KMS-11 (cell line): Measurements from ENCODE around the gene MAML2.
"Not testable (repeated sequence)": the region's sequence is repeated elsewhere in the genome, so short reads cannot be mapped to it uniquely, and the experiment has no call there.

Experiments used
- H2AFZ ChIP-seq: fragments of 200-600 bp; sonication (generic); 2 replicates; pipeline ENCODE4 v1.6.1; 2016; ENCODE audit warnings: antibody characterized with exemption, mixed run types, low read depth
- H3K27ac ChIP-seq: fragments of 200-600 bp; sonication (generic); 2 replicates; pipeline ENCODE4 v1.6.1; 2016; ENCODE audit warnings: mild to moderate bottlenecking, mixed run types
- H3K27me3 ChIP-seq: fragments of 200-600 bp; sonication (generic); 2 replicates; pipeline ENCODE4 v1.6.1; 2017; ENCODE audit warnings: mild to moderate bottlenecking, low read depth, mixed run types, moderate library complexity; ENCODE audit not compliant: insufficient read depth
- H3K36me3 ChIP-seq: fragments of 200-600 bp; sonication (generic); 2 replicates; pipeline ENCODE4 v1.6.1; 2017; ENCODE audit warnings: mild to moderate bottlenecking, mixed run types; ENCODE audit not compliant: insufficient read depth
- H3K4me1 ChIP-seq: fragments of 200-600 bp; sonication (generic); 2 replicates; pipeline ENCODE4 v1.6.1; 2016; ENCODE audit warnings: mild to moderate bottlenecking, low read depth, mixed run types; ENCODE audit not compliant: poor library complexity, severe bottlenecking
- H3K4me2 ChIP-seq: fragments of 200-600 bp; sonication (generic); 2 replicates; pipeline ENCODE4 v1.7.0; 2016; ENCODE audit warnings: mild to moderate bottlenecking, mixed run types
- H3K4me3 ChIP-seq: fragments of 200-600 bp; sonication (generic); IDR thresholded peaks from 2 replicates; pipeline ENCODE4 v1.6.1; 2017; ENCODE audit warnings: low read depth, low read length, mixed read lengths; ENCODE audit not compliant: insufficient read depth
- H3K79me2 ChIP-seq: fragments of 200-600 bp; sonication (generic); 2 replicates; pipeline ENCODE4 v1.6.1; 2016; ENCODE audit warnings: low read depth, mixed run types; ENCODE audit not compliant: insufficient read depth
- H3K9ac ChIP-seq: fragments of 200-600 bp; sonication (generic); 2 replicates; pipeline ENCODE4 v1.6.1; 2016; ENCODE audit warnings: mild to moderate bottlenecking, mixed run types
- H4K20me1 ChIP-seq: fragments of 200-600 bp; sonication (generic); 2 replicates; pipeline ENCODE4 v1.6.1; 2016; ENCODE audit warnings: mild to moderate bottlenecking, mixed run types; ENCODE audit not compliant: insufficient read depth
- TF ChIP-seq, protein P1 (sequence below): fragments of 200-600 bp; sonication (generic); conservative IDR thresholded peaks from 2 replicates; pipeline ENCODE4 v1.6.1; 2017; ENCODE audit warnings: low read depth, mild to moderate bottlenecking, antibody characterized with exemption, low read length, moderate library complexity, mixed read lengths

MAML2 gene

DNA sequence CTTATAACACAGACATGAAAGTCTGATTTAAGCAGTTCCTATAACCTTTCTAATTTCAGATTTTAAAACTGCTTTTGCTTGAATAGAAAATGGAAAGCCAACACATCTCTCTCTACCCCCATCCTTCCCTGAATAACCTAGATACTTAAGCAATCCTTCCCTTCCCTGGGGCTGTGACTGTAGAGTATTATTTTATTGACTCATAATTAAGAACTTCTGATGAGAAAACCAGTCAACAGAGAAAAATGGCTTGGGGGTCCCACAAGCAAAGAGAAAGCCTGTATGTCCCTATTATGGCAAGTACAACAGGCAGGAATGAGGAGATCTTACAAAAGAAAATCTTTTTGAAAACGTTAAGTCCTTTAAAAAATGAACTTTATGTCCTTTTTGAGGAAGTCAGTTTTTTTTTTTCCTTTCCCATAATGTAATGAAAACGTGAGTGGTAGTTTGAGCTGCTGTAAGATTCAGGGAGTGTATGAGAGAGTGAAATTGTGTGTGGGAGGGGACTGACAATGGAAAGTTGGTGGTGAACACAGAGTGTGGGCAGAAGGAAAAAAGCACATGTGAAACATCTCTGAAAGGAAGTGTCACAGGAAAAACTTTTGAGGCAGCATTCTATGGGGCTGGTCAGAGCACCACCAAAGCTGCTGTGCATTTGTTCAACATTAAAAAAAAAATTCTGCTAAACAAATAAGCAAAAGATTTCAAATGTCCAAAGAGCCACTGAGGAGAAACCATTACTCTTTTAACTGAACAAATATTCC, 154.6 kb downstream of the MAML2 start:
- Histone ChIP-seq H4K20me1 (no peaks in the 10 kb centered on the region), H3K4me1 (peaks cover 8% of the 10 kb centered on the region), H3K36me3 (no peaks in the 10 kb centered on the region), H2AFZ (no peak overlapping the region), H3K9ac (no peak overlapping the region), H3K4me2 (no peak overlapping the region), H3K4me3 (no peak overlapping the region), H3K79me2 (no peaks in the 10 kb centered on the region), H3K27ac (no peak overlapping the region), H3K27me3 (no peaks in the 10 kb centered on the region)
- TF ChIP-seq, protein P1, sequence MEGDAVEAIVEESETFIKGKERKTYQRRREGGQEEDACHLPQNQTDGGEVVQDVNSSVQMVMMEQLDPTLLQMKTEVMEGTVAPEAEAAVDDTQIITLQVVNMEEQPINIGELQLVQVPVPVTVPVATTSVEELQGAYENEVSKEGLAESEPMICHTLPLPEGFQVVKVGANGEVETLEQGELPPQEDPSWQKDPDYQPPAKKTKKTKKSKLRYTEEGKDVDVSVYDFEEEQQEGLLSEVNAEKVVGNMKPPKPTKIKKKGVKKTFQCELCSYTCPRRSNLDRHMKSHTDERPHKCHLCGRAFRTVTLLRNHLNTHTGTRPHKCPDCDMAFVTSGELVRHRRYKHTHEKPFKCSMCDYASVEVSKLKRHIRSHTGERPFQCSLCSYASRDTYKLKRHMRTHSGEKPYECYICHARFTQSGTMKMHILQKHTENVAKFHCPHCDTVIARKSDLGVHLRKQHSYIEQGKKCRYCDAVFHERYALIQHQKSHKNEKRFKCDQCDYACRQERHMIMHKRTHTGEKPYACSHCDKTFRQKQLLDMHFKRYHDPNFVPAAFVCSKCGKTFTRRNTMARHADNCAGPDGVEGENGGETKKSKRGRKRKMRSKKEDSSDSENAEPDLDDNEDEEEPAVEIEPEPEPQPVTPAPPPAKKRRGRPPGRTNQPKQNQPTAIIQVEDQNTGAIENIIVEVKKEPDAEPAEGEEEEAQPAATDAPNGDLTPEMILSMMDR: no peak

DNA sequence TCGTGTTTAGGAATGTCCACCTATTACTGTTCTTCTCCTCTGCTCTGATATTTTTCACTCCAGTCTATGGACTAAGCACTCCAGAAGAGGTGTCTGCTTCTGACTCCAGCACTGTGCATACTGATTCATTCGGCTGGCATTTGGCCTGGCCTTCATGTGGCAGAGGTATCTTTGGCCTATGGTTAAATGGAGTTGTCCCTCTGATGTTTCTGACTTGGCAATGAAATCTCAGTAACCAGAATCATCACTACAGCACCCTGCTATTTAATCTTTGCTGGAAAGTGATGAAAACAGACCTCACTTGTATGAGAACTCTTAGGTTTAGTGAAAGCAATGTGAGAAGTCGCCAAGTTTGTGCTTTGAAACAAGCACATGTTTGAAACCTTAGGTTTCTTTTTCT, 155.2 kb downstream of the MAML2 start:
- no peaks in the 10 kb centered on the region for H3K27me3 ChIP-seq
- H3K79me2 ChIP-seq: no peaks in the 10 kb centered on the region
- H3K4me1 ChIP-seq: peaks cover 8% of the 10 kb centered on the region
- no peak overlapping the region for H2AFZ ChIP-seq
- H3K36me3 ChIP-seq: no peaks in the 10 kb centered on the region
- no peaks in the 10 kb centered on the region for H4K20me1 ChIP-seq
- H3K27ac ChIP-seq: no peak overlapping the region
- no peak overlapping the region for H3K4me3 ChIP-seq
- H3K4me2 ChIP-seq: no peak overlapping the region
- TF ChIP-seq, protein P1: no peak
- no peak overlapping the region for H3K9ac ChIP-seq

DNA sequence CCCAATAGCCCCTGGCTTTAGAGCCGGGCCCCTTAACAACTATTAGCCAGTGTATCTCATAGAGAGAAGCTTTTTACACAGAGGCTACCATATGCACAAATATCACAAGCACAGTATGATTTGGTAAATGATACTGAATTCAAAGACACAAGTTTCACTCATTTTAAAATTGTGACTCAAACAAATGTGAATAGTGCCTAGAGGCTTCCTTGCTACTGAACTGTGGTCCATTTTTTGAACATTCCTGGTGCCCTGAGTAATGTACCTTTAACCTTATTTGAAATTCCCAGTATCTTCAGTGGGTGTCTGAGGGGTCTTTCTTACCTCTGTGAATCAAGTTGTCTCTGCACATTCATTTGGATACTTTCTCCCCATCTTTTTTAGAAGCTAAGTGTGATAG, 156.2 kb downstream of the MAML2 start:
- H3K27me3 ChIP-seq: no peaks in the 10 kb centered on the region
- no peaks in the 10 kb centered on the region for H3K79me2 ChIP-seq
- H4K20me1 ChIP-seq: no peaks in the 10 kb centered on the region
- H3K4me2 ChIP-seq: no peak overlapping the region
- H2AFZ ChIP-seq: no peak overlapping the region
- TF ChIP-seq, protein P1: no peak
- no peak overlapping the region for H3K27ac ChIP-seq
- H3K4me1 ChIP-seq: peaks cover 8% of the 10 kb centered on the region
- H3K9ac ChIP-seq: no peak overlapping the region
- no peaks in the 10 kb centered on the region for H3K36me3 ChIP-seq
- H3K4me3 ChIP-seq: no peak overlapping the region

DNA sequence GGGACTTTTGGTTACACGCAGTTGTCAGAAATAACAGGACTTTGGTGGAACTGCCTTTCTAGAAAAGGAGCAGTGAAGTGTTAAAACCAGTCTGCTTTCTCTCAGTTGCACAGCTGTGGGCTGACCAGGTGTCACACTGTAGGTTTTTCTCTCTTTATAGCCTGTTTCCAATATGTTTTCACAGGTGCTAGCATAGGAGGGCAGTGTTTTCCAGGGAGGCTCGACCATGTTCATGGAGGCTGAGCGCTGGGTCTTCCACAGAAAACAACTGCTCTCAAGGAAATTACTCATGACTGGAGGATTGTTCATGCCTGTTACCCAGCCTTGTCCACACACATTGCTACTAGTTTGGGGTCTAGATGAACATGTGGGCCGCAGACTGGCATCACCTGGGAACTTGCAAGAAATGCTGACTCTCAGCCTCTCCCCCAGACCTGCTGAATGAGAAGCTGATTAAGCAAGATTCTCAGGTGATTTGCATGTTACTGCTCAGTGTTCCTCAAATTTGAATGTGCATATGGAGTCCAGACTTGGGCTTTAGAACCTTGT, 157.7 kb downstream of the MAML2 start:
- Histone ChIP-seq H3K27me3 (no peaks in the 10 kb centered on the region), H3K9ac (no peak overlapping the region), H3K4me2 (peak overlapping the region; percentile 9; the same call in 1 of the 2 replicates), H3K36me3 (no peaks in the 10 kb centered on the region), H4K20me1 (no peaks in the 10 kb centered on the region), H3K79me2 (no peaks in the 10 kb centered on the region), H3K27ac (no peak overlapping the region; the same call in 1 of the 2 replicates), H2AFZ (no peak overlapping the region), H3K4me3 (no peak overlapping the region), H3K4me1 (peaks cover 8% of the 10 kb centered on the region)
- TF ChIP-seq, protein P1: no peak

DNA sequence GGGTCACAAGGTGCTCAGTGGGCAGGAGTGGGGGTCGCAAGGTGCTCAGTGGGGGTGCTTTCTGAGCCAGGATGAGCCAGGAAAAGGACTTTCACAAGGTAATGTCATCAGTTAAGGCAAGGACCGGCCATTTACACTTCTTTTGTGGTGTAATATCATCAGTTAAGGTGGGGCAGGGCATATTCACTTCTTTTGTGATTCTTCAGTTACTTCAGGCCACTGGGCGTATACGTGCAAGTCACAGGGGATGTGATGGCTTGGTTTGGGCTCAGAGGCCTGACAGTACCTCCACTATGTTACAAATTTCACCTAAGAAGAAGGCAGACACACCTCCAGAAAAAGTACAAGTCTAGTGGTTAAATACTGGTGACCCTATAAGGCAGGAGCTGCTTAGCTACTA, 162.1 kb downstream of the MAML2 start:
- H3K79me2 ChIP-seq, H3K4me3 ChIP-seq, H4K20me1 ChIP-seq, H2AFZ ChIP-seq, H3K36me3 ChIP-seq, H3K4me1 ChIP-seq, H3K4me2 ChIP-seq, H3K27me3 ChIP-seq, H3K27ac ChIP-seq, H3K9ac ChIP-seq: not testable (repeated sequence)
